GM23338 (cell line): ENCODE measurements around the gene GRIK4.

Experiments used
- CTCF ChIP-seq, 2 experiments: fragments of 200-600 bp in 1 of 2; sonication (generic) in 1 of 2; conservative IDR thresholded peaks; 2 replicates each; pipeline versions ENCODE4 v1.5.1 to v1.6.1; 2016 to 2017; ENCODE audit warnings: antibody characterized with exemption in 2 of 2, low read depth in 2 of 2, mild to moderate bottlenecking in 2 of 2, moderate library complexity in 1 of 2
- EZH2 ChIP-seq: fragments of 200-600 bp; sonication (generic); IDR thresholded peaks from one replicate; pipeline ENCODE4 v1.8.0; 2017; ENCODE audit warnings: antibody characterized with exemption, mild to moderate bottlenecking, low read depth; ENCODE audit not compliant: unreplicated experiment
- EZH2phosphoT487 ChIP-seq: fragments of 200-600 bp; sonication (generic); IDR thresholded peaks from one replicate; pipeline ENCODE4 v1.8.1; 2018; ENCODE audit warnings: antibody characterized with exemption; ENCODE audit not compliant: unreplicated experiment
- JUNB ChIP-seq: IDR thresholded peaks from one replicate; pipeline ENCODE4 v1.6.1; 2016; ENCODE audit warnings: antibody characterized with exemption; ENCODE audit not compliant: unreplicated experiment
- POLR2AphosphoS5 ChIP-seq: IDR thresholded peaks from 2 replicates; pipeline ENCODE4 v1.6.1; 2016; ENCODE audit warnings: antibody characterized with exemption, low read depth
- ZNF114 ChIP-seq: fragments of 250-450 bp; sonication (Bioruptor Pico); IDR thresholded peaks from 2 replicates; pipeline ENCODE4 v1.5.0; 2020; ENCODE audit warnings: mild to moderate bottlenecking, moderate library complexity
- TF ChIP-seq, protein P1 (sequence below): IDR thresholded peaks from one replicate; pipeline ENCODE4 v1.6.1; 2018; ENCODE audit warnings: antibody characterized with exemption; ENCODE audit not compliant: unreplicated experiment

DNA sequence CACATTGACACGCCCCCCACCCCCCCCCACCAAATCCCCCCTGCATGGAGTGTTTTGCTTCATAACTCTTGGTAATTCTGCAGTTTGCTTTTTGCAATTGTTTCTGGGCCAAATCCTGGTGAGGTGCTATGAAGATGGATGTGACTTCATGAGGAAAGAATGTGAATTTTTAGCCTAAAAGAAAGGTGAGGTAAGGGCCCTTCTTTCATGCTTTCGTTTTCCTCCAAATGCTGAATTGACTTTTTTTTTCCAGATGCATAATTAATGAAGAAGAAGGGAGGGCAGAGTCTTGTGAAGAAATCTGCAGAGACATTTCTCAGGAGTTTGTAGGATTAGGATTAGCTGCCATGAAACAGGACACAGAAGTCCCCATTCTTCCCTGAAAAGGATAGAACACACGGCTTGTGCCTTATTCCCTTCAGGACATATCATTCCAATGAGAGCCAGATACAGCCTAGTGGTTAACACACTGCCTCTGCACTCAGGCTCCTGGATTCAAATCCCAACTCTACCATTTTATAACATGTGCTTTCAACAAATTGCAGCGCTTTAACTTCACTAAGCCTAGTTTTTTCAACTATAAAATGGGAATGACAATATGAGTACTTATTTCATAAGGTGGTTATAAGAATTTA is 492.8 kb downstream of the GRIK4 start:
- no peak for TF ChIP-seq CTCF (conservative IDR thresholded peaks at IDR 0.05; ENCODE audit: low read depth in 2 of 2)
- TF ChIP-seq EZH2phosphoT487, result no peak
- TF ChIP-seq POLR2AphosphoS5, result no peak
- no peak for TF ChIP-seq JUNB
- TF ChIP-seq EZH2, result no peak
- TF ChIP-seq, protein P1, sequence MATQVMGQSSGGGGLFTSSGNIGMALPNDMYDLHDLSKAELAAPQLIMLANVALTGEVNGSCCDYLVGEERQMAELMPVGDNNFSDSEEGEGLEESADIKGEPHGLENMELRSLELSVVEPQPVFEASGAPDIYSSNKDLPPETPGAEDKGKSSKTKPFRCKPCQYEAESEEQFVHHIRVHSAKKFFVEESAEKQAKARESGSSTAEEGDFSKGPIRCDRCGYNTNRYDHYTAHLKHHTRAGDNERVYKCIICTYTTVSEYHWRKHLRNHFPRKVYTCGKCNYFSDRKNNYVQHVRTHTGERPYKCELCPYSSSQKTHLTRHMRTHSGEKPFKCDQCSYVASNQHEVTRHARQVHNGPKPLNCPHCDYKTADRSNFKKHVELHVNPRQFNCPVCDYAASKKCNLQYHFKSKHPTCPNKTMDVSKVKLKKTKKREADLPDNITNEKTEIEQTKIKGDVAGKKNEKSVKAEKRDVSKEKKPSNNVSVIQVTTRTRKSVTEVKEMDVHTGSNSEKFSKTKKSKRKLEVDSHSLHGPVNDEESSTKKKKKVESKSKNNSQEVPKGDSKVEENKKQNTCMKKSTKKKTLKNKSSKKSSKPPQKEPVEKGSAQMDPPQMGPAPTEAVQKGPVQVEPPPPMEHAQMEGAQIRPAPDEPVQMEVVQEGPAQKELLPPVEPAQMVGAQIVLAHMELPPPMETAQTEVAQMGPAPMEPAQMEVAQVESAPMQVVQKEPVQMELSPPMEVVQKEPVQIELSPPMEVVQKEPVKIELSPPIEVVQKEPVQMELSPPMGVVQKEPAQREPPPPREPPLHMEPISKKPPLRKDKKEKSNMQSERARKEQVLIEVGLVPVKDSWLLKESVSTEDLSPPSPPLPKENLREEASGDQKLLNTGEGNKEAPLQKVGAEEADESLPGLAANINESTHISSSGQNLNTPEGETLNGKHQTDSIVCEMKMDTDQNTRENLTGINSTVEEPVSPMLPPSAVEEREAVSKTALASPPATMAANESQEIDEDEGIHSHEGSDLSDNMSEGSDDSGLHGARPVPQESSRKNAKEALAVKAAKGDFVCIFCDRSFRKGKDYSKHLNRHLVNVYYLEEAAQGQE, result no peak
- no peak for TF ChIP-seq ZNF114
